HUDEP-2 (cell line): ENCODE results near the gene CRTC1.
A peak's percentile ranks its signal among the peaks of the same experiment; 100 is the strongest.
"Not testable (repeated sequence)": the region's sequence is repeated elsewhere in the genome, so short reads cannot be mapped to it uniquely, and the experiment has no call there.

Source experiments
- DNase-seq, 76 experiments: peaks; one replicate each; lab custom pipeline; 2025; ENCODE audit not compliant: unreplicated experiment in 76 of 76; lab: John Stamatoyannopoulos, UW

Gene CRTC1

DNA sequence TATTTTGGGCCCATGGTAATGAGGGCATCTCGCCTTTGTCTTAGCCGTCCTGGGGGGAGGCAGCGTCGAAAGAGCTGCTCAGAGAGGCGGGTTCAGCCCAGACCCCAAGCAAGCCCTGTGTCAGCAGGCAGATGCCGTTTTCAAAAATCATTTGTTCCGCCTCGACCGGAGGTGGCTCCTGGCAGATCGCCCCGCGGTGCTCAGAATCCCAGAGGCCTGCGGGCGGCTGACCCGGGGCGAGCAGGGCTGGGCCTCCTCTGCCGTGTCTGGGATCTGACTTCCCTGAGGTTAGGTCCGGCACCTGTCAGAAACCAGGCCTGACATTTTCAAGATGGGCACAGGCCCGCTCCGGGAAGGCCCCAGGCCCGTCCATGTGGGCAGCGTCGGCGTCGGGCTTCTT is 36.1 kb downstream of the CRTC1 start:
- no peak for DNase-seq

DNA sequence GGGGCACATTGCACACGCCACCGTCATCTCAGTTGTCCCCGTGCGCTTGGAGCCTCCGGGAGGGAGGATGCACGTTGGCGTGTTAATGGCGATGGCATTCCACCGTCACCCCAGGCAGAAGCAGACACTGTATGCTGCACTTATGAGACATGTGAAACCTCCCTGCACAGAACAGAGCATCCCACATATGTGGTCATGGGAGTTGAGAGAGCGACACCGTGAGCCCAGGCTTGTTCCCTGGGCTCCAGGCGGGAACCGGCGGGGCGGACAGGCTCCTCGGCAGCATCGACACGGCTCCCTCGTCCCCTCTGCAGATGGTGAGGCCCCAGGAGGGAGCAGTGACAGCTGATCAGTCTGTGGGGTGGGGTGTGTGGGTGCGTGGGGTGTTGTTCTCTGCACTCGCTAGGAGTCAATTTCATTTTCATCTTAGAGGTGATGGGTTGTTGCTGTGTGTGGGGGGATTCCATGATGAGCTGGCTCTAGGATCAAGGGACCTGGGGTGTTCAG is 40.4 kb downstream of the CRTC1 start:
- DNase-seq, result no peak

DNA sequence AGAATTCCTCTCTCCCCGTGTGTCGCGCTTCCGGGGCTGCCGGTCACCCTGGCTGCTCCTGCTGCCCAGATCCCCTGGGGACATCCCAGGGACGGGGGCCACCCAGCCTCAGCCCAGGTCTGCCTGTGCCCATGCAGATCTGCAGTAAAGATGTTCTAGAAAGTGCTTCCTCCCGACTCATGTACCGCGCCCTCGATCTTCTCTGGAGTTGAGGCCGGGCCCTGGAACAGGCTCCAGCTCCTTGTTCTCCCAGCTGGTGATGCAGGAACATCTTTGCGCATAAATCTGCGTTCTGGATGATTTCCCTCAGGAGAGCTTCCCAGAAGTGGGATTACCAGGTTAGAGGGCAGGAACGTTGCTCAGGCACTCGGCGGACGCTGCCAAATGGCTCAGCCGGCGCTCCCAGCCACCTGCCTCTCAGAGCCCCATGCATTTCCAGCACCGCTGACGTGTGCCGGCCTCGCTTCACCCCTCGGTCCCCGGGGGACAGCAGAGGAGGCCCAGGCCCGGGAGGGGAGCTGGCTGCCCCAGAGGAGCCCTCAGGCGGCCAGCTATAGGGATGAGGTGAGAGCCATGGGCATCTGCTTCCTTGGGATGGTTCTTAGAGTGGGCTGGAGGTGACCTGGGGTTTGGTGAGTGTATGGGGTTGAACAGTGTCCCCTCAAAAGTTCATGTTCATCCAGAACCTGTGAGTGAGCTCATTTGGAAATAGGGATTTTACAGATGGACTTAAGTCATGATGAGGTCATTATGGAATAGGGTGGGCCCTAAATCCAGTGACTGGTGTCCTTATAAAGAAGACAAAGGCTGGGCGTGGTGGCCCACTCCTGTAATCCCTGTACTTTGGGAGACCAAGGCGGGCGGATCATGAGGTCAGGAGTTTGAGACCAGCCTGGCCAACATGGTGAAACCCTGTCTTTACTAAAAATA is 42.6 kb downstream of the CRTC1 start:
- no peak for DNase-seq

DNA sequence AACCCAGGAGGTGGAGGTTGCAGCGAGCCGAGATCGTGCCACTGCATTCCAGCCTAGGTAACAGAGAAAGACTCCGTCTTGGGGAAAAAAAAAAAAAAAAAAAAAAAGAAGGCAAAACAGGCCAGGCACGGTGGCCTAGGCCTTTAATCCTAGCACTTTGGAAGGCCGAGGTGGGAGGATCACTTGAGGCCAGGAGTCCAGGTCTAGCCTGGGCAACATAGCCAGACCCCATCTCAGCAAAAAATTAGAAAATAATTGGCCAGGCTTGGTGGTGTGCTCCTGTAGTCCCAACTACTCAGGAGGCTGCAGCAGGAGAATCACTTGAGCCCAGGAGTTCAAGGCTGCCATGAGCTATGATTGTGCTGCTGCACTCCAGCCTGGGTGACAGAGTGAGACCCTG is 43.4 kb downstream of the CRTC1 start:
- DNase-seq, result no peak

DNA sequence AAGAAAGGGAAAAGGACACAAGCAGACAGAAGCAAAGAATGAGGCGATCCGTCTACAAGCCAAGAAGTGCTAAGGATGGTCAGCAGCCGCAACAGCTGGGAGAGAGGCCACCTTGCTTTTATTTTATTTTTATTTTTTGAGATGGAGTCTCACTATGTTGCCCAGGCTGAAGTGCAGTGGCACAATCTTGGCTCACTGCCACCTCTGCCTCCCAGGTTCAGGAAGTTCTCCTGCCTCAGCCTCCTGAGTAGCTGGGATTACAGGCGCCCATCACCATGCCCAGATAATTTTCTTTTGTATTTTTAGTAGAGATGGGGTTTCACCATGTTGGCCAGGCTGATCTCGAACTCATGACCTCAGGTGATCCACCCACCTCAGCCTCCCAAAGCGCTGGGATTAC is 44.1 kb downstream of the CRTC1 start:
- not testable (repeated sequence) for DNase-seq

DNA sequence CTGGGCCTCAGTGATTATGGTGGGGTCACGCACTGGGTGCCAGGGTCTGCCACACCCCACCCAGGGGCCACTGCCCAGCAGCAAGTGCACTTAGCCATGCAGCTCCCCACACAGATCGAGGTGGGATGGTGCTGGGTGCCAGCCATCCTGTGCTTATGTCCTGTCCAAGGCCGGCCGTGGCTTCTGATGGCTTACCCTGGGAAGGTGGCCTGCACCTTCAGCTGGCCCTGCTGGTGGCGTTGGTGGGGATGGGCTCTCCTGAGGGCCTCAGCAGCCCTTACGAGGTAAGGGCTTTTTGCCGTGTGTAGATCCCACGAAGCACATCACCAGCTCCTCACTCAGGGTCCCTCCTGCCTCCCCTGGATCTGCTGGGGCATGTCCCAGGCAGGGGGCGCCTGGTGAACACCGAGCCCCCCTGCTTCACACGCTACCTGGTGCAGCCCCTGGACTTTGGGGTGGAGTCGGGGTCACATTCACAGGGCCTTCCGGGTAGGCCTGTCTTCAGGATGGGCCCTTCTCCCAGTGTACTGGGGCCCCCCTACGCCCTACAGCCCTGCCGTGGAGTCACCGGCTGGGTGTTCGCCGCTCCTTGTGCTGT is 46.6 kb downstream of the CRTC1 start:
- DNase-seq, result no peak

DNA sequence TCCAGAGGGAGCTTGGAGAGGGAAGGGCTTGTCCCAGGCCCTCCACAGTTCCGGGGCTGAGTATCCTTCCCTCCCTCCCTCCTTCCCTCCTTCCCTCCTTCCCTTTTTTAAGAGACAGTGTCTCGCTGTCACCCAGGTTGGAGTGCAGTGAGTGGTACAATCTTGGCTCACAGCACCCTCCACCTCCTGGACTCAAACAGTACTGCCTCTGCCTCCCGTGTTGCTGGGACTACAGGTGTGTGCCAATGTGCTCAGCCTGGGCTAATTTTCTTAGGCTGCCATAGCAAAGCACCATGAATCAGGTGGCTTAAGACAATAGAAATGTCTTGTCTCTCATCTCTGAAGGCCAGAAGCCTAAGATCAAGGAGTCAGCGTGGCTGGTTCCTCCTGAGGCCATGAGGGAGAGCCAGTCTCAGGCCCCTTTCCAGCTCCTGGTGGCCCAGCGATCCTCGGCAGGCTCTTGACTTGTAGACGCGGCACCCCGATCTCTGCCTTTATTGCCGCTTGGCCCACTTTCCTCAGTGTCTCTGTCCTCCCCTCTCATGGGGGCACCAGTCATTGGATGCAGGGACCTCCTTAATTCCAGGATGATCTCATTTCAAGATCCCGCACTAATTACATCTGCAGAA is 47.5 kb downstream of the CRTC1 start:
- peak in 1 of 76 experiments; percentile 16 for DNase-seq

DNA sequence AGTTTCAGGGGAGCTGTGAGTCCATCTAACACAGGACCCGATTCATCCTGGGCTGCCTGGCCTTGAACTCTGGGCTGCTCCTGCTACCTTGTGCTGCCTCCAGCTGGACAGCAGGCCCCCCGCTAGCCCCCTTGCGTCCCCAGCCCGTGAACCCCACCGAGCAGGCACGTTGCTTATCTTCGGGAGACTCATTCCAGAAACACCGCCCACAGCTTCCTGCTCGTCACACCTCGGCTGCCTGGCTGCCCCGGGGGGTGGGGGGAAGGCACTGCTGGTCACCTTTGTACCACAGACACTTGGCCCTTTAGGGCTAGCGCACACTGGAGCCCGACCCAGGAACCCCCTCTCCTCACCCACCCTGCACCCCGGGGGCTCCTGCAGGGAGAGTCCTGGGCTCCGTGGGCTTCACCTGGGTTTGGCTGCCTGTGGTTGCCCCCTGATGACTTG is 48.1 kb downstream of the CRTC1 start:
- DNase-seq, result no peak

DNA sequence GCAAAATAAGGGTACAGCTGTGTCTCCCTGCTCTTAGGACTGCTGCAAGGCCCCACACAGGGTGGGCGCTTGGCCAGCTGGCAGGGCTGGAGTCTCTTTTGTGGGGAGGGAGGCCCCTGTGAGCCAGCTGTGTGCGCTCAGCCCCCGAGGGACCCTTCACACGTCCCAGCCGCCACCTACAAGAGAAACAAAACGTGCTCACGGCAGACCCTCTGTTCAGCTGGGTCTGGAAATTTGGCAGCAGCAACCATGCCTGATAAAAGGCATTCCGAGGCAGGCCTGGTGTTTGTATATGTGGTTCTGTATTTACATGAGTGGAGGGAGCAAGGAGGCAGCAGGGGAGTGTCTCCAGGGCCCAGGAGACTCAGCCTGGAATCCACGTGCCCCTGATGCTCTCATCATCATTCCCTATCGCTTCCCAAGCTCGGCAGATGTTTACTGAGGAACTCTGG is 49.7 kb downstream of the CRTC1 start:
- DNase-seq, result no peak

DNA sequence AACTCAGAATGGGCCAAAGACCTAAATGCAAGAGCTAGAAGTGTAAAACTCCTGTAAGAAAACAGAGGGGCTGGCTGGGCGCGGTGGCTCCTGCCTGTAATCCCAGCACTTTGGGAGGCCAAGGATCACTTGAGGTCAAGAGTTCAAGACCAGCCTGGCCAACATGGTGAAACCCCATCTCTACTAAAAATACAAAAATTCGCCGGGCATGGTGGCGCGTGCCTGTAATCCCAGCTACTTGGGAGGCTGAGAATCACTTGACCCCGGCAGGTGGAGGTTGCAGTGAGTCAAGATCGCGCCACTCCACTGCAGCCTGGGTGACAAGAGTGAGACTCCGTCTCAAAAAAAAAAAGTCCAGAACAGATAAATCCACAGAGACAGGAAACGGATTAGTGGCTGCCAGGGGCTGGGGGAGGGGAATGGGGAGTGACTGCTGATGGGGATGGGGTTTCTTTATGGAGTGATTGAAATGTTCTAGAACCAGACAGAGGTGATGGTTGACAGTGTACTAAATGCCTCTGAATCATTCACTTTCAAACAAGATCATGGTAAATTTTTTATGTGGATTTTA is 50.4 kb downstream of the CRTC1 start:
- DNase-seq, result not testable (repeated sequence)

DNA sequence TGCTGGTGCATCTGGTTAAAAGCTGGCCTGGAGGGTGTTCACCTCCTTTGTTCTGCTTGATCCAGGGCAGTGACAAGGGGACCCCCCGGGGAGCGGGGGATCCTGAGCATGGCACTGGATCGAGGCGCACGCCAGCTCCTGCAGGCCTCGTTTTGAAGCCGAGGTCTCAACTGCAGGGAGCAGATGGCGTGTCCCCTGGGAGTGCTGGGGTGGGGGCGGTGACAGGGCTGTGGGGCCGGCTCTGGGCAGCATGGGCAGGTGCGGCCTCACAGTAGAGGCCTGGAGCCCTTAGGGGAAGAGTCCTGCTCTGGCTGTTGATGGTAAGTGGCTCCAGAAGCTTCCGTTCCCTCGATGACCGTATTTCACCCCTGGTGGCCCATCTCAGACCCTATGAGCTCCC is 51.8 kb downstream of the CRTC1 start:
- no peak for DNase-seq

DNA sequence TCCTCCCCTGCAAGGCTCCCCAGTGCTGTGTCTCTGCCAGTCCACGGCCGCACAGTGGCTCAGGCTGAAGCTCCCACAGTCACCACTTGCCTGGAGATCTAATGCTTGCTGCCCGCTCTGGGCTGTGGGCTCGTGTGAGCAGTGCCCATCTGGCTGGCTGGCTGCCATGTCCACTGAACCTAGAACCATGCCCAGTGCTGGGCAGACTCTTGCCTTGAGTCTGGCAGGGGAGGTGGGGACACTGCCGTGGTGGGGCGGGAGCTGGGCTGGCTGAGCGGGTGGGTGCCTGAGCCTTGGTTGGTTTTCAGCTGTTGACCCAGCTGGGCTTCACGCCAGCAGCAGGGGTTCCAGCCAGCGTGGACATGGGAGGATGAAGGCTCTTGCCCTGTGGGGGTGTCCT is 52.3 kb downstream of the CRTC1 start:
- no peak for DNase-seq

DNA sequence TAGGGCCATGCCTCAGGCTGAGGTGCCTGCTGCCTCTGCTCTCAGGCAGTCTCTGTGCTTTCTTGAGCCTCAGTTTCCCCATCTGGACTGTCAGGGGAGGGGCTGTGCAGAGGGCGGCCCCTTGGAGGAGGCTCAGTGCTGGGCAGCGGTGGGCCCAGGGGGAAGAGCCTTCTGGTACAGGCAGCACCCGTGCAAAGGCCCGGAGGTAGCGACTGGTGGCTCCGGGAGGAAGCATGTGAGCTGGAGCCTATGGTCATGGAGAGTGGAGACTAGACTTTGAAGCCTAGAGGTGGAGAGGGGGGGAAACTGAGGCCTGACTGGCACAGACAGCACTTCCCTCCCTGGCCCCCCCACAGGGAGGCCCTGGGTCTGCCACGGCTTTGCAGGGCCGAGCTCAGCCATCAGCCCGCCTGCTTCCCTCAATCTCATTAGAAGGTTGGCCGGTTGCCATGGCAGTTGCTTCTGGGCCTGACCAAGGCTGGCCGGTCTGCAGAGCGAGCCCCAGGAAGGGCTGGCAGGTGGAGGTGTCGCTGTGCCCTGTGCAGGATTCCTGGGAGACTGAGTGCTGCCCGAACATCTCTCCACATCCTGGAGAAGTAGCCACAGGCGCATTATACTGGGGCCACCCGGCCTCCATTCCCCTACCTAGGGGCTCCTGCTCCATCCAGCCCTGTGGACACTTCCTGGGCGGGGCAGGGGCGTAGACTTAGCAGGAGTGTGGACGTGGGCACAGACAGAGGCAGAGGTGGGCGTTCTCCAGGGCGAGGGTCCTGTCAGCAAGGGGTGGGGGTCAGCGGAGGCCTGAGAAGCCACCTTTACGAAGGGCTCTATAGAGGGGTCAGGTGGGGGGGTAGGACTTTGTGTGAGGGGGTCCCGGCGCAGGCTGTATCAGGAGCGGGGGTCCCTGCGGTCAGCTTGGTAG is 53.2 kb downstream of the CRTC1 start:
- DNase-seq, result peak in 6 of 76 experiments; percentile 12 to 29 (median 21)

DNA sequence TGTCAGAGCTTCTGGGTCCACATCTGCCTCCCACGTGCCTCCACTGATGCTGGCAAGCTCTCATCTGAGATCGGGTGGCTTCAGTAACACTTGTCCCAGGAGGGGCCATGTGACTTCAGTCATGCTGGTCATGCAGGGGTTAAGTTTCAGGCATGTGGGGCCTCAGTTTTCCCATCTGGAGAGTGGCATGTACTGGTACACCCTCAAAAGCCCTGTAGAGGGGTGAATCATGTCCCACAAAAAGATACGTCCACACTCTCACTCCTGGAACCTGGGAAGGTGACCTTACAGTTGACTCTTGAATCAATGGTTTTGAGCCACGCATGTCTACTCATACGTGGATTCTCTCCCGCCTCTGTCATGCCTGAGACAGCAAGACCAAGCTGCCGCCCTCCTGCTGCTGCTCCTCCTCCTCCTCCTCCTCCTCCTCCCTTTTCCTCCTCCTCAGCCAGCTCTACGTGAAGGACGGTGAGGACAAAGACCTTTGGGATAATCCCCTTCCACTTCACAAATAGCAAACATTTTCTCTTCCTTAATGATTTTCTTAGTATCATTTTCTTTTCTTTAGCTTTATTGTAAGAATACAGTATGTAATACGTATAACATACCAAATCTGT is 54.0 kb downstream of the CRTC1 start:
- no peak for DNase-seq

DNA sequence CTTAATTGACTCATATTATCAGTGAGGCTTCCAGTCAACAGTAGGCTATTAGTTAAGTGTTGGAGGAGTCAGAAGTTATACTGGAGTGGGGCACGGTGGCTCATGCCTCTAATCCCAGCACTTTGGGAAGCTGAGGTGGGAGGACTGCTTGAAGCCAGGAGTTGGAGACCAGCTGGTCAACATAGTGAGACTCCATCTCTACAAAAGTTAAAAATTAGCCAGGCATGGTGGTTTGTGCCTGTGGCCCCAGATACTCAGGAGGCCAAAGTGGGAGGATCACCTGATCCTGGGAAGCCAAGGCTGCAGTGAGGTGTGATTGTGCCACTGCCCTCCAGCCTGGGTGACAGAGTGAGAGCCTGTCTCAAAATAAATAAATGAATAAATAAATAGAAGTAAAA is 54.5 kb downstream of the CRTC1 start:
- DNase-seq, result no peak

DNA sequence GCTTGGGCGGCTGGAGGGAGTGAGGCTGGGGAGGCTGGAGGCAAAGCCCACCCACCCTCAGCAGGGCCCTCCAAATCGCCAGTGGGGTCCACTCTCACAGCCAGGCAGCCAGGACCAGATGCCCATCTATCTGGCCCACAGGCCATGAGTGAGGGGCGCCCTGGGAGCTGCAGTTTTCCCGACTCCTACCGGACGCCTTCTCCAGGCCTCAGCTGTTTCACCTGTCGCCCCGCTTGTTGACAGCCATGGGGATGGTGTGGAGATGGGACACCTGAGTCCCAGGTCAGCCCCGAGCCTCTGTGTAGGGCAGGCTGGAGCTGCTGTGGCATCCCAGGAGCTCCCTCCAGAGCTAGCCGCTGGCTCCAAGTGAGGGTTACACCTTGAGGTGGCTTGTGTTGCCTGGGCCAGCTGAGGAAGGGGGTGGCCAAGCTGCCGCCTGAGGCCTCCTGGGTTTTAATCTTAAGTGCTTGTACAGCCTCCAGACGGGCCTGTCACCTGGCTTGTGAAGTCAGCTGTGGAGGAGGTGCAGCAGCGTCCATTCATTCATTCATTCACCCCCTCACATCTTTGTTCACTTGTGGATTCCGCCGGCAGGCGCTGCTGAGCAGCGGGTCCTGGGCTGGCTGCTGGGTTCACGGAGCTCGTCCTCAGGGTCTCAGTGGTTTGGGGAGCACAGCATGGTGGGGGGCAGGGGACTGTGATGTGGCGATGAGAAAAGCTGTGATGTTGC is 55.6 kb downstream of the CRTC1 start:
- DNase-seq, result no peak

DNA sequence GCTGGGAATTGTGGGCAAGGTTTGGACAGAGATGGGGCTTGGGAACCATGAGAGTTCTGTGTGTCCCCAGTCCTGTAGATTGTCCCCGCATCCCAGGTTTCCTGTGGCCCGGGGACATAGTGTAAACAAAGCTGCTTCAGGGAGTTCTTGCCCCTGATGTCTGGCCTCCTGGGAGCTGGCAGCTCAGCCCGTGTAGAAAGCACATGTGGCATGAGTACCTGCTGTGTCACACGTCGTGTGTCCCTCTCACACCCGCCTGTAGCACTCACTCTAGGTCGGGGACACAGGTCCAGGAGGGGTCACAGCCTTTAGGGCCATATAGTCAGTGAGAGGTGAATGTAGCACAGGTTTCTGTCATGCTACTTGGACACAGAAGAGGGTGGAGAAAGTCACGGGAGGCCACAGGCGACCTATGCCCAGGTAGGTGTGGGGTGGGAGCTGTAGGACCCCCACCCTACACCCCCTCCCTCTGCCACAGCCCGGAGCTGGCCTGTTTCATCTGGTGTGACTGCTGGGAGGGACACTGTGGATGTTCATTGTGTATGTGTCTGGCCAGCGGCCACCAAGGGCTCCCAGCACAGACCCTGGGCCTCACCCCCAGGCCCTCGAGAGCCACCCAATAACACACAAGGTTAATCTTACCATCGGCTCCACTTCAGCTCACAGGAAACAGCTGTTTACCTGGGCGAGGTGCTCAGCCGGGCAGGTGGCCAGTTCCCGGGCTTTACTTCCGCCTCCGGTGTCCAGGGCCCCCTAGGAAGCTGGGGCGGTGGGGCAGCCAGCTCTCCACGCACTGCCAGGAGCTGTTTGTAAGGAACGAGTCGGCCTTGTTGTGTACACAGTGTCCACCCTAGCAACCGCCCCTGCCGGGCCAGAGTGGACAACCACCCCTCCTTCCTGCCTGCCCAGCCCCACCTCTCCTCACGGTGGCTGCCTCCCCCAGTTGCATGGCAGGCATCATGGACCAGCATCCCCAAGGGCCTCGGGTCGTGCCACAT is 57.9 kb downstream of the CRTC1 start:
- no peak for DNase-seq

DNA sequence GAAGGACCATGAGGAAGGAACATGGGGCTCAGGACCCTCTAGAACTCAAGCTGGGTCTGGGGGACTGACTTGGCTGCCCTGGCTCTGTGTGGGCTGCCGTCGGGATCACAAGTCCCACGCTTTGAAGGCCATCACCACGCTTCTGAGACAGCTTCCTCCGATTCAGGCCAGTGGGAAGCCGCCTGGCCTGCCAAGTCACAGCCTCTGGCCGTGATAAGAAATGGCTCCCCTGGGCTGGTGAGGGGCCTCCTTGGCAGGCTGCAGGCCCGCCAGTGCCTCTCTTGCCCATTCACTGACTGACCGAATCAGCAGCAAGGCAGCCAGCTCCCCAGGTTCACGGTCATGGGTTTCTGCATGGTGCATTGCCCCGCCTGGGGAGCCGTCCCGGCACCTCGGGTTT is 58.8 kb downstream of the CRTC1 start:
- DNase-seq, result peak in 4 of 76 experiments; percentile 11 to 44 (median 30)
